NB4 (cell line): ENCODE data around the gene ASIC2.

Experiments used
- POLR2A ChIP-seq: IDR thresholded peaks from 2 replicates; pipeline ENCODE4 v1.6.1; 2011; ENCODE audit warnings: mild to moderate bottlenecking; ENCODE audit not compliant: insufficient read length; ENCODE audit errors: extremely low read depth
- TF ChIP-seq, protein P1 (sequence below): IDR thresholded peaks from one replicate; pipeline ENCODE4 v1.5.1; 2012; ENCODE audit warnings: low read depth, low read length
- TF ChIP-seq, protein P2 (sequence below): IDR thresholded peaks from 2 replicates; pipeline ENCODE4 v1.6.1; 2011; ENCODE audit warnings: low read depth, low read length

DNA sequence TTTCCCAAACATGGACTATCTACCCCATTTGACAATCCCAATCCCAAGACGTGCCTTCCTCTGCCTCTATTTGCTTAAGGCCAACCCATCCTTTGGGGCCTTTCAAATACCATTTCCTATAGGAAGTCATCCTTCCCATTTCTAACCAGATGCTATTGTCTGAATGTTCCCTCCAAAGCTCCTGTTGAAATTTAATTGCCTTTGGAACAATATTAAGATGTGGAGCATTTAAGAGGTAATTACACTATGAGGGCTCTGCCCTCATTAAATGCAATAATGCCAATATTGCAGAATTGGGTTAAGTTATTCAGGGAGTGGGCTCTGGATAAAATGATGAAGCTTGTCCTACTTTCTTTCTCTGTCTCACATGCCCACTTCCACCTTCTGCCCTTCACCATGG lies 125.4 kb downstream of the ASIC2 start:
- TF ChIP-seq, protein P1, sequence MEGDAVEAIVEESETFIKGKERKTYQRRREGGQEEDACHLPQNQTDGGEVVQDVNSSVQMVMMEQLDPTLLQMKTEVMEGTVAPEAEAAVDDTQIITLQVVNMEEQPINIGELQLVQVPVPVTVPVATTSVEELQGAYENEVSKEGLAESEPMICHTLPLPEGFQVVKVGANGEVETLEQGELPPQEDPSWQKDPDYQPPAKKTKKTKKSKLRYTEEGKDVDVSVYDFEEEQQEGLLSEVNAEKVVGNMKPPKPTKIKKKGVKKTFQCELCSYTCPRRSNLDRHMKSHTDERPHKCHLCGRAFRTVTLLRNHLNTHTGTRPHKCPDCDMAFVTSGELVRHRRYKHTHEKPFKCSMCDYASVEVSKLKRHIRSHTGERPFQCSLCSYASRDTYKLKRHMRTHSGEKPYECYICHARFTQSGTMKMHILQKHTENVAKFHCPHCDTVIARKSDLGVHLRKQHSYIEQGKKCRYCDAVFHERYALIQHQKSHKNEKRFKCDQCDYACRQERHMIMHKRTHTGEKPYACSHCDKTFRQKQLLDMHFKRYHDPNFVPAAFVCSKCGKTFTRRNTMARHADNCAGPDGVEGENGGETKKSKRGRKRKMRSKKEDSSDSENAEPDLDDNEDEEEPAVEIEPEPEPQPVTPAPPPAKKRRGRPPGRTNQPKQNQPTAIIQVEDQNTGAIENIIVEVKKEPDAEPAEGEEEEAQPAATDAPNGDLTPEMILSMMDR = no peak
- no peak for TF ChIP-seq POLR2A
- TF ChIP-seq, protein P2, sequence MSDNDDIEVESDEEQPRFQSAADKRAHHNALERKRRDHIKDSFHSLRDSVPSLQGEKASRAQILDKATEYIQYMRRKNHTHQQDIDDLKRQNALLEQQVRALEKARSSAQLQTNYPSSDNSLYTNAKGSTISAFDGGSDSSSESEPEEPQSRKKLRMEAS = no peak
